GM12801 (cell line): Measurements from ENCODE around the gene SLC6A12.

Source experiments
- TF ChIP-seq, protein P1 (sequence below): IDR thresholded peaks from one replicate; pipeline ENCODE4 v1.5.1; 2011; ENCODE audit warnings: control low read depth; ENCODE audit not compliant: insufficient read length; ENCODE audit errors: extremely low read depth

Gene SLC6A12

DNA sequence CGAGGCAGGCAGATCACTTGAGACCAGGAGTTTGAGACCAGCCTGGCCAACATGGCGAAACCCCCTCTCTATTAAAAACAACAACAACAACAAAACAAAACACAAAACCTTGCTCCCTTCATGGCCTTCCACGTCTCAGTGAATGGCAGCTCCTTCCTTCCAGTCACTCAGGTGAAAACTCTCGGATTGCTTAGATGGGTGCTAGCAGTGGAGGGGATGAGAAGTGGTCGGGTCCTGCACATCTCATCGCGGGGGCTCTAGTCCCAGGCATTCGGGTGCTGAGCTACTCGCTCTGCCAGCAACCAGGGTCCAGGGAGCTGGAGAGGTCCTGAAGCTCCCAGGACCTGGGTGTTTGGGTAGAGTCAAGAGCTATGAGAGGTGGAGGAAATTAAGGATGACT lies 41.0 kb upstream of the SLC6A12 start:
- TF ChIP-seq, protein P1, sequence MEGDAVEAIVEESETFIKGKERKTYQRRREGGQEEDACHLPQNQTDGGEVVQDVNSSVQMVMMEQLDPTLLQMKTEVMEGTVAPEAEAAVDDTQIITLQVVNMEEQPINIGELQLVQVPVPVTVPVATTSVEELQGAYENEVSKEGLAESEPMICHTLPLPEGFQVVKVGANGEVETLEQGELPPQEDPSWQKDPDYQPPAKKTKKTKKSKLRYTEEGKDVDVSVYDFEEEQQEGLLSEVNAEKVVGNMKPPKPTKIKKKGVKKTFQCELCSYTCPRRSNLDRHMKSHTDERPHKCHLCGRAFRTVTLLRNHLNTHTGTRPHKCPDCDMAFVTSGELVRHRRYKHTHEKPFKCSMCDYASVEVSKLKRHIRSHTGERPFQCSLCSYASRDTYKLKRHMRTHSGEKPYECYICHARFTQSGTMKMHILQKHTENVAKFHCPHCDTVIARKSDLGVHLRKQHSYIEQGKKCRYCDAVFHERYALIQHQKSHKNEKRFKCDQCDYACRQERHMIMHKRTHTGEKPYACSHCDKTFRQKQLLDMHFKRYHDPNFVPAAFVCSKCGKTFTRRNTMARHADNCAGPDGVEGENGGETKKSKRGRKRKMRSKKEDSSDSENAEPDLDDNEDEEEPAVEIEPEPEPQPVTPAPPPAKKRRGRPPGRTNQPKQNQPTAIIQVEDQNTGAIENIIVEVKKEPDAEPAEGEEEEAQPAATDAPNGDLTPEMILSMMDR, result no peak

DNA sequence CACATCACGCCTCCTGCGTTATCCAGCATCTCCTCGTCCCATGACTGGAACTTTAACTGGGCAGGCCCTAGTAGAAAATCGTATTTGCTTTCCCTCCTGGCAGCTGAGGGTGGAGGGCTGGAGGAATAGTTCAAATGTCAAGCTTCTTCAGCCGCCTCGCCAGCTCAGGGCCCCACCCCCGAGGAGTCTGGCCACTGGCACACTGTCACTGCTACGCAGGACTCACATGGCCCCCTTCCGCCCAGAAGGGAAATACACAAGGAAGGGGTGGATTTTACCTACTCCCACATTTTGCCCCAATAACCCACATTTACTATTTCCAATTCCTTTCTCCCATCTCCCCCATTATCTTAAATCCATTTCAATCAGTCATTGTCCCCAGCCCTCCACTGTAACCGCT lies 40.1 kb upstream of the SLC6A12 start:
- TF ChIP-seq, protein P1, result no peak

GRCh38 chr12:253116-253831 lies 39.3 kb upstream of the SLC6A12 start:
- TF ChIP-seq, protein P1, result no peak

DNA sequence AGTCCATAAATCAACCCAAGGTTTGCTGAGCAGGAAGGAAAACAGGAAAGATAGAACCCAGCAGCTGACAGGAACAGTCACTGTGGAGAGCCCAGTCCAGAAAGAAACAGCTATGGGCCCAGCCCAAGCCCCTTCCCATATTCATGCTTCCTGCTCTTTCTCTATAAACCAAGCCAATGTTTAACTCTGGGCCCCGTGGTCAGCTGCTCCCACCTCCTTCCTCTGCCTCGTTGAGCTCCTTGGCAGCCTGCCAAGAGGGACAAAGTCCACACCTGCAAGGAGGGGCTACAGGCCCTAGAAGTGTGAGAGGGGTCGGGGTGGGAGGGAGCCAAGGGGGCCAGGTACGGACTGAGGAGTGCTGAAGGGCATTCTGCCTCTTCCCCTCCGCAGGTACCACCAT lies 38.7 kb upstream of the SLC6A12 start:
- TF ChIP-seq, protein P1, result no peak

GRCh38 chr12:247271-247670 lies 33.3 kb upstream of the SLC6A12 start:
- TF ChIP-seq, protein P1, result no peak

DNA sequence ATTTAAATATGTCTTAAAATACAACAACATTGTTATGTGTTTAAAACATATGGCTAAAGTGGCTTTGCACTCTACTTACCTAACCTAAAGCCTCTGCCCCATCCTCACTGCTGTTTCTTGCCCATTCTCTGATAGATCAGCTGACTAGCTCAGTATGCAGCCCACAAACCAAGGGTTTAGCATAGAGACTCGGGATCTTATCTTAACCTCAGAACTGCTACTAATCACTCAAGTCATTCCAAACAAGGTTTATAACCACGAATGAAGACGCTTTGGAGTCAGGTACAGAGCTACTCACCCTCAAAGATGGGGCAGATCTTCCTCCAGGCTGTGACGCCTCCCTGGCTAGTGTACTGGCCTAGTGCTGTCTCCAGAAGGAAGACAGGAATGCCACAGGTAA lies 29.4 kb upstream of the SLC6A12 start:
- TF ChIP-seq, protein P1, result no peak

DNA sequence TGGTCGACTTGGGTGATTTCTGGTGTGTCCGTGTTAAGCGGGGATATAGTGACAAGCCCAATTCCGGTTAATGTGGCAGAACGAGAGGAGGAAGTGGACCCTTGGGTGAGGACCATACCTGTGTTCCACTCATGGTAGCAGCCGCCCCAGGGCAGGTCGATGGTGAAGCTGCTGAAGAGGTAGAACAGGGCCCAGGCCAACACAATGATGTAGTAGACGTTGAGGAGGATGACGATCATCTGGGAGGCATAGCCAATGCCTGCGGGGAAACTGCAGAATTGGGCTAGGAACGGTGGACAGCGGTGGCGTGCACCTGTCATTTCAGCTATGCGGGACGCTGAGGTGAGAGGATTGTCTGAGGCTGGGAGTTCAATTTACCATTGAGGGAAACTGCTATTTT lies 28.5 kb upstream of the SLC6A12 start:
- TF ChIP-seq, protein P1, result no peak

DNA sequence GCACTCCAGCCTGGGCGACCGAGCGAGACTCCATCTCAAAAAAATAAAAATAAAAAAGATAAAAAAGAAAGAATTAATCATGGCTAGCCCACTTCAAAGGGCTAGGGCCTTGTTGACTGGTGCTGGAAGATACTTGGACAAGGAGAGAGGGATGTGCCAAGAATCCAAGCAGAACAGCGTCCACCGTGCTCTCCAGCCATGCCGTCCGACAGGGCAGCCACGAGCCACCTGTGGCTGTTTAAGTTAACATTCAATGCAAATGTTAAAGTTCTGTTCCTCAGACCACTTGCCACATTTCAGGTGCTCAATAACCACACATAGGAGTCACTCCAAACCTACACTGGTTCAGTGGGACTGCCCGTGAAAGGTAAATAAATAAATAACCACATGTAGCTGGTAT lies 27.3 kb upstream of the SLC6A12 start:
- TF ChIP-seq, protein P1, result no peak
